IMR-90 (cell line): Measurements from ENCODE around the gene AAK1. TPM values are rescaled to one million over a fixed set of nuclear protein-coding genes. Genes with fewer than 3 reads are reported as not detected.
A peak's percentile ranks its signal among the peaks of the same experiment; 100 is the strongest.

Experiments used
- ATAC-seq: fragments of 200-7000 bp; cut with Tn5 transposase; 2 replicates; pipeline ENCODE4 v1.9.1; 2020; ENCODE audit warnings: low read depth, mild to moderate bottlenecking, moderate library complexity
- BruUV-seq: library from RNA; stranded (reverse); fragments of 400-500 nt; replicated peaks from 2 replicates; lab custom pipeline; 2021; lab: Mats Ljungman, UMichigan
- CTCF ChIA-PET: fragments of 300-600 bp; formaldehyde crosslinking; extraction: SDS; loops from one replicate; lab custom pipeline; 2021; ENCODE audit warnings: antibody characterized with exemption; lab: Yijun Ruan, JAX
- POLR2A ChIA-PET: fragments of 300-600 bp; sonication (Branson Sonifier 250); formaldehyde crosslinking; loops from one replicate; lab custom pipeline; 2022; ENCODE audit warnings: antibody characterized with exemption; ENCODE audit not compliant: unreplicated experiment; lab: Charles Lee
- DNase-seq: peaks from one replicate; pipeline ENCODE4 v3.0.0; 2013
- H2AFZ ChIP-seq: replicated peaks from 2 replicates; pipeline ENCODE3; 2013; ENCODE audit warnings: low read length, mild to moderate bottlenecking; ENCODE audit not compliant: poor library complexity
- H2AK5ac ChIP-seq: 2 replicates; pipeline ENCODE4 v1.6.1; 2013; ENCODE audit warnings: low read depth, low read length, inconsistent platforms
- H2AK9ac ChIP-seq: replicated peaks from 2 replicates; pipeline ENCODE3; 2013; ENCODE audit warnings: mild to moderate bottlenecking, low read depth, low read length, moderate library complexity; ENCODE audit not compliant: poor library complexity
- H2BK120ac ChIP-seq: 2 replicates; pipeline ENCODE4 v1.6.1; 2013; ENCODE audit warnings: low read depth, low read length, inconsistent platforms
- H2BK15ac ChIP-seq: 3 replicates; pipeline ENCODE4 v1.6.1; 2013; ENCODE audit warnings: low read depth, low read length, inconsistent platforms
- H2BK20ac ChIP-seq: 2 replicates; pipeline ENCODE4 v1.6.1; 2013; ENCODE audit warnings: low read depth, mild to moderate bottlenecking, inconsistent platforms, low read length, moderate library complexity
- H2BK5ac ChIP-seq: 2 replicates; pipeline ENCODE4 v1.6.1; 2013; ENCODE audit warnings: mild to moderate bottlenecking, low read depth, low read length, inconsistent platforms; ENCODE audit not compliant: poor library complexity, severe bottlenecking
- H3K14ac ChIP-seq: replicated peaks from 2 replicates; pipeline ENCODE4 v1.6.1; 2013; ENCODE audit warnings: low read depth, low read length, inconsistent platforms
- H3K18ac ChIP-seq: 2 replicates; pipeline ENCODE4 v1.6.1; 2013; ENCODE audit warnings: low read depth, low read length, control low read depth
- H3K23ac ChIP-seq: 2 replicates; pipeline ENCODE4 v1.6.1; 2013; ENCODE audit warnings: low read depth, low read length, inconsistent platforms
- H3K27ac ChIP-seq: 2 replicates; pipeline ENCODE4 v1.5.1; 2013; ENCODE audit warnings: mild to moderate bottlenecking, control low read depth, low read length; ENCODE audit not compliant: insufficient read depth
- H3K27me3 ChIP-seq: 2 replicates; pipeline ENCODE4 v1.6.1; 2013; ENCODE audit warnings: low read length; ENCODE audit not compliant: control insufficient read depth, insufficient read depth
- H3K36me3 ChIP-seq: 2 replicates; pipeline ENCODE4 v1.6.1; 2013; ENCODE audit warnings: low read length, mixed read lengths; ENCODE audit not compliant: control insufficient read depth, insufficient read depth
- H3K4ac ChIP-seq: 2 replicates; pipeline ENCODE4 v1.6.1; 2013; ENCODE audit warnings: low read depth, low read length, inconsistent platforms
- H3K4me1 ChIP-seq: 2 replicates; pipeline ENCODE4 v1.6.1; 2013; ENCODE audit warnings: low read length, mixed read lengths; ENCODE audit not compliant: control insufficient read depth, insufficient read depth
- H3K4me2 ChIP-seq: 2 replicates; pipeline ENCODE4 v1.6.1; 2013; ENCODE audit warnings: low read depth, mild to moderate bottlenecking, control low read depth, low read length, moderate library complexity
- H3K4me3 ChIP-seq: 2 replicates; pipeline ENCODE4 v1.5.1; 2013; ENCODE audit warnings: low read depth, mild to moderate bottlenecking, control low read depth, low read length, moderate library complexity; ENCODE audit not compliant: insufficient read depth
- H3K56ac ChIP-seq: 2 replicates; pipeline ENCODE4 v1.6.1; 2013; ENCODE audit warnings: low read length, inconsistent platforms; ENCODE audit not compliant: insufficient read depth; ENCODE audit errors: extremely low read depth
- H3K79me1 ChIP-seq, 2 experiments: 2 replicates each; pipeline ENCODE4 v1.6.1; 2013; ENCODE audit warnings: low read length in 2 of 2, inconsistent platforms in 1 of 2, low read depth in 1 of 2
- H3K9ac ChIP-seq: 2 replicates; pipeline ENCODE4 v1.6.1; 2013; ENCODE audit warnings: low read depth, low read length, control low read depth
- H3K9me1 ChIP-seq: 2 replicates; pipeline ENCODE4 v1.6.1; 2013; ENCODE audit warnings: low read length, inconsistent platforms; ENCODE audit not compliant: insufficient read depth
- H3K9me3 ChIP-seq: 2 replicates; pipeline ENCODE4 v1.6.1; 2013; ENCODE audit warnings: low read length; ENCODE audit not compliant: control insufficient read depth, insufficient read depth
- H4K20me1 ChIP-seq: 2 replicates; pipeline ENCODE4 v1.6.1; 2013; ENCODE audit warnings: low read length, inconsistent platforms; ENCODE audit not compliant: insufficient read depth
- H4K5ac ChIP-seq: 2 replicates; pipeline ENCODE4 v1.6.1; 2013; ENCODE audit warnings: mild to moderate bottlenecking, low read depth, low read length, control low read depth
- H4K8ac ChIP-seq, 2 experiments: 2 replicates each; pipeline ENCODE4 v1.6.1; 2013; ENCODE audit warnings: low read depth in 2 of 2, low read length in 2 of 2, control low read depth in 1 of 2, inconsistent platforms in 1 of 2
- H4K91ac ChIP-seq: 2 replicates; pipeline ENCODE4 v1.6.1; 2013; ENCODE audit warnings: low read depth, low read length, inconsistent platforms; ENCODE audit not compliant: insufficient read depth
- BHLHE40 ChIP-seq: fragments of 150-350 bp; IDR thresholded peaks from 2 replicates; pipeline ENCODE4 v1.6.1; 2016; ENCODE audit warnings: mild to moderate bottlenecking, low read depth, low read length
- CEBPB ChIP-seq: IDR thresholded peaks from 2 replicates; pipeline ENCODE4 v1.6.1; 2012; ENCODE audit warnings: low read depth, low read length, improper control_type of control experiment
- CHD1 ChIP-seq: IDR thresholded peaks from 2 replicates; pipeline ENCODE4 v1.6.1; 2012; ENCODE audit warnings: low read depth, low read length, improper control_type of control experiment
- MAFK ChIP-seq: IDR thresholded peaks from 2 replicates; pipeline ENCODE4 v1.6.1; 2012; ENCODE audit warnings: low read depth, low read length, improper control_type of control experiment
- RAD21 ChIP-seq: IDR thresholded peaks from 2 replicates; pipeline ENCODE4 v1.6.1; 2012; ENCODE audit warnings: low read length, improper control_type of control experiment
- RFX5 ChIP-seq: IDR thresholded peaks from 2 replicates; pipeline ENCODE4 v1.8.0; 2012; ENCODE audit warnings: low read depth, mild to moderate bottlenecking, low read length, moderate library complexity
- WGBS, 2 experiments: methylation state at CpG; one replicate each; pipeline versions ENCODE4 v1.1.5 to v1.1.7; 2013; ENCODE audit warnings: missing lambda C conversion rate in 2 of 2; ENCODE audit not compliant: insufficient read length in 1 of 2; ENCODE audit errors: extremely low coverage in 2 of 2; 5-methylcytosine and 5-hydroxymethylcytosine counted together
- dilution Hi-C: fragments of 300-500 bp; cut with HindIII; formaldehyde crosslinking; loops from one replicate; pipeline ENCODE4 v1.14.3; 2018; ENCODE audit warnings: low sequenced_read_pairs; ENCODE audit not compliant: unreplicated experiment
- in situ Hi-C: fragments of 300-500 bp; cut with MboI; formaldehyde crosslinking; loops from 3 replicates; pipeline ENCODE4 v1.14.3; 2019; ENCODE audit warnings: low sequenced_read_pairs, inconsistent platforms, mixed read lengths
- intact Hi-C: fragments of 100-400 bp; cut with micrococcal nuclease; formaldehyde crosslinking; loops from 2 replicates; pipeline ENCODE4 v1.10.0; 2022
- polyA plus RNA-seq, 3 experiments: library from polyadenylated mRNA; depleted of rRNA; stranded (reverse); fragments of >200 nt; gene quantifications; 2 replicates each; pipeline ENCODE4 v1.2.3, GENCODE V29; 2012; ENCODE audit warnings: low replicate concordance in 1 of 3
- total RNA-seq: library from RNA; depleted of rRNA; stranded (reverse); fragments of >200 nt; gene quantifications from 2 replicates; pipeline ENCODE4 v1.2.3, GENCODE V29; 2012

The AAK1 gene
- total and polyA plus RNA-seq, 2 of the 4 experiments (the other 2 are of a cell fraction) = 21.9 to 26.5 TPM

DNA sequence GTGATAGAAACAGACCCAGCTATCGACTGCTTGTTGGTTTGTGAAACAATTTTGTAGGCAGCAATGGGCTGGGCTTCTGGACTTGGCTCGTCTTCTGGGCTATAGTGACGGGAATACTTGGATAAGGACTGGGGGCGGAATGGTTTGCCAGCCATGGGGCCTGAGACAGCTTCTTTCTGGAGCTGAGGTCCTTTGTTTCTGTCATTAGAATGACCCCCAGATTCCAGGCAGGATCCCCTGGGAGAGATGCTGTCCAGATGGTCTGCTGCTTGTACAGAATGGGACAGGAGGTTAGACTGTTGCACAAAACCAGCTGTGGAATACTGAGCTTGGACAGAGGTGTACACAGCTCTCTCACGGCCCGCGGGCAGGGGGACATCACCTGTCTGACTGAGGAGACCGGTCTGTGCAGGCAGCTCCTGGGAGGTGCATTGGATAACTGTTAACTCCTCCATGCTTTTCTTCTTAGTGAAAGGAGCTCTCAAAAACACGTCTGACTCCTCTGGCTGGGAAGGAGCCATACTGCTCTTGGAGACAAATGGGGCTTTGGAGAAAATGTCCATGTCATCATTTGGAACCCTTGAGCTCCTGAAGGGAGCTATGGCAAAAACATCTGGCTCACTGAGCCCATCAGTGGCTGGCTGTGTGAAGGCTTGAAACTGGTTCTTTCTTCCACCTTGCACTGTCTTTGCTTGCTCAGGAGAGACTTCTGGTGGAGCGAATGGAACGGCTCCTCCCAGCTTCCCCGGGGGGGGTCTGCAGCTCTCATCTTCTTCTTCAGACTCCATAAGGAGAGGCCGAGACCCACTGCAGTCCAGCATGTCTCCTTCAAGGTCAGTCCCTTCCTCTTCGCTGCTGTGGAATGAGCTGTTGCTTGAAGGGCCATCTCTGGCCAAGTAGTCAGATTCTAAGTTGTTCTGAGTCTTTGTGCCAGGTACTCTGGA lies 177.8 kb downstream of the AAK1 start:
- Histone ChIP-seq H2BK20ac (no peak overlapping the region), H3K9me3 (no peaks in the 10 kb centered on the region), H2BK15ac (no peak overlapping the region), H4K91ac (no peak overlapping the region), H4K8ac (no peak overlapping the region), H3K23ac (no peak overlapping the region), H3K27me3 (no peaks in the 10 kb centered on the region), H3K18ac (no peak overlapping the region), H2AFZ (no peak overlapping the region), H3K27ac (no peak overlapping the region), H3K4me1 (no peaks in the 10 kb centered on the region), H3K14ac (no peak overlapping the region), H4K5ac (no peak overlapping the region), H3K79me1 (peaks cover 8 to 28% of the 10 kb centered on the region in 2 experiments), H2AK5ac (no peak overlapping the region), H3K4me3 (no peak overlapping the region), H2BK5ac (no peak overlapping the region), H3K56ac (no peak overlapping the region), H4K20me1 (no peaks in the 10 kb centered on the region; the same call in 1 of the 2 replicates), H3K36me3 (peaks cover 20% of the 10 kb centered on the region), H3K4ac (no peak overlapping the region), H3K4me2 (no peak overlapping the region), H3K9me1 (peaks cover 7% of the 10 kb centered on the region), H2BK120ac (no peak overlapping the region), H3K9ac (no peak overlapping the region), H2AK9ac (no peak overlapping the region)
- WGBS, 2 experiments = 100% methylated on average over 1 of the region's 14 CpGs; no CpG with 5 or more reads in 1 of the 2 experiments
- TSS peak; percentile 5 for BruUV-seq
- ChIA-PET POLR2A (no interaction called here), CTCF (no interaction called here)
- dilution Hi-C loops = no loop called here
- ATAC-seq = no peak
- intact Hi-C loops = no loop called here
- no peak for TF ChIP-seq BHLHE40
- no peak for TF ChIP-seq RAD21
- TF ChIP-seq RFX5 = no peak
- TF ChIP-seq CEBPB = no peak
- TF ChIP-seq MAFK = no peak
- TF ChIP-seq CHD1 = no peak
- no peak for DNase-seq
- in situ Hi-C loops = no loop called here
